ENCODE measurements around the gene HOXA4. TPM values are rescaled to one million over a fixed set of nuclear protein-coding genes. Genes with fewer than 3 reads are reported as not detected.

Gene HOXA4
- total and polyA plus RNA-seq, 2 experiments from 2014 or later = not detected

DNA sequence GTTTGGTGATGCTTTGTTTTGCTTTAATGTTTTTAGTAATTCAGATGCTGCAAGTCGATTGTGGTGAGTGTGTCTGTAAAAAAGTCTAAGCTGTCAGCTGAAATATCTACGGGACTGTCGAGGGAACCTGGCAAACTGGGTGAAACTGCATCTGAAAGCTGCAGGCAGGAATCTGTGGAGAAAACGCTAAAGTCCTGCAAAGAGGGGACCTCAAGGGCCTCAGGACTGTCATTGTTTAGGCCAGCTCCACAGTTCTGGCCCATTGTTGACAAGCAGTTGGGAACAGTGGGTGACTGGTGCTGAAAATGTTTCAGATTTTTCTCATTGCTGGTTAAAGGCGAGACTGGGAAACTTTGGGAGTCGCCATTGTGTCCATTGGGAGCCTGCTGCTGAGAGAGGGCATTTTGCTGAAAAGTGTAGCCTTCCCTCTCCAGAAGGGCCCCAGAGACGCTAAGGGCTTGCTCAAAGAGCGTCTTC, 29.8 kb downstream of the HOXA4 start (continued):
- TF ChIP-seq EZH2 (IDR thresholded peaks at IDR 0.05; ENCODE audit: low read depth, unreplicated experiment) (peak; percentile 33), ZNF114 (CRISPR knock-in tag; IDR thresholded peaks at IDR 0.05) (no peak)

DNA sequence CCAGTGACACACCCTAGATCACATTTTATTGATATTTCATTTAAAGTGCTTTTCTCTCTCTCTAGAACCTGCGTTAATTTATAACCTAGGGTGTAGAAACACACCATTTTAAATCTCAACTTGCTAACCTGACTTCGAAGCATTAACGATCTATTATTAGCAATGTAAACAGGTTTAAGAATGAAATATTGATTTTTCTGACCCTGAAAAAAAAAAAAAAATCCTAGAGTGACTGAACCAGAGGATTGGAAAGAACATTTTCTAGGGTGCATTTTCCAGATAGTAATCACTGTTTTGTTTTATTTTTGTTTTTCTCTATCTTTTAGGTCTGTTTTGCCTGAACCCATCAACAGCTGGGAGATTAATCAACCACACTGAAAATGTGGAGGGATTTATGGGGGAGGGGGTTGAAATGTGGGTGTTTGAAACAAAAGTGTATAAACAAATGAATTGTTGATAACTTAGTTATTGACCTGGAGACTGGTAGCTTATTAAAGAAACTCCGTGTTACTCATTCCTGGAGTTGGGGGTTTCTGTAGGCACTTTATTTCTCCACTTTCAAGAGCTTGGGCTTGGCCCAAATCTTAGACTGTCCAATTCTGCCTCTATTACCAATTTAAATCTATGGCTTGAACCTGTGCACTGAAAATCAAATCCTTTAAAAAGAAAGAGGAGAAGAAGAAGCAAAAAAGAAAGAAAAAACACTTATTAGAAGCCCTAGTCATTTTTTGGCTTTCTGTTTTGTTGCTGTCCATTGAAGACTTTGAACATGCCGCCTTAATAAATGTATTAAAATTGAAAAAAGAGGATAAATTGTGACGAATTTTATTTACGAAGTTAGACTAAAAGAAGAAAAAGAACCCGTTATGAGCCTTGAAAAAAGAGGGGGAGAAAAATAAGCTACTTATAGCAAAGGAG, 30.8 kb downstream of the HOXA4 start:
- Histone ChIP-seq H3K9me2 (ENCODE audit: insufficient read depth) (no peaks in the 10 kb centered on the region), H3K36me3 (ENCODE audit: insufficient read depth) (no peaks in the 10 kb centered on the region), H3K27ac (ENCODE audit: low read depth) (no peak overlapping the region), H3F3A (replicated peaks; ENCODE audit: low read depth) (peaks cover 57% of the 10 kb centered on the region), H3K4me1 (ENCODE audit: insufficient read depth) (peaks cover 45% of the 10 kb centered on the region), H2AFZ (no peak overlapping the region), H3K27me3 (ENCODE audit: insufficient read depth) (peaks cover 100% of the 10 kb centered on the region), H4K20me1 (replicated peaks; ENCODE audit: insufficient read depth) (peaks cover 62% of the 10 kb centered on the region), H3K4me3 (no peak overlapping the region), H3K79me2 (replicated peaks; ENCODE audit: insufficient read depth) (no peaks in the 10 kb centered on the region), H3K4me2 (peak overlapping the region; percentile 76; the same call in 1 of the 2 replicates)
- Mint-ChIP-seq H3K4me1 (peaks cover 52% of the 10 kb centered on the region), H3K4me3 (no peak overlapping the region; the same call in 2 of the 3 replicates), H3K36me3 (ENCODE audit: low read depth) (no peaks in the 10 kb centered on the region), H3K27ac (no peak overlapping the region), H3K9me3 (peaks cover 8% of the 10 kb centered on the region; the same call in 2 of the 3 replicates), H3K27me3 (ENCODE audit: insufficient read depth, low read depth, poor library complexity) (peaks cover 100% of the 10 kb centered on the region)
- DNase-seq (ENCODE audit: low spot score) (no peak), ATAC-seq (no peak)
- TF ChIP-seq, protein P1, sequence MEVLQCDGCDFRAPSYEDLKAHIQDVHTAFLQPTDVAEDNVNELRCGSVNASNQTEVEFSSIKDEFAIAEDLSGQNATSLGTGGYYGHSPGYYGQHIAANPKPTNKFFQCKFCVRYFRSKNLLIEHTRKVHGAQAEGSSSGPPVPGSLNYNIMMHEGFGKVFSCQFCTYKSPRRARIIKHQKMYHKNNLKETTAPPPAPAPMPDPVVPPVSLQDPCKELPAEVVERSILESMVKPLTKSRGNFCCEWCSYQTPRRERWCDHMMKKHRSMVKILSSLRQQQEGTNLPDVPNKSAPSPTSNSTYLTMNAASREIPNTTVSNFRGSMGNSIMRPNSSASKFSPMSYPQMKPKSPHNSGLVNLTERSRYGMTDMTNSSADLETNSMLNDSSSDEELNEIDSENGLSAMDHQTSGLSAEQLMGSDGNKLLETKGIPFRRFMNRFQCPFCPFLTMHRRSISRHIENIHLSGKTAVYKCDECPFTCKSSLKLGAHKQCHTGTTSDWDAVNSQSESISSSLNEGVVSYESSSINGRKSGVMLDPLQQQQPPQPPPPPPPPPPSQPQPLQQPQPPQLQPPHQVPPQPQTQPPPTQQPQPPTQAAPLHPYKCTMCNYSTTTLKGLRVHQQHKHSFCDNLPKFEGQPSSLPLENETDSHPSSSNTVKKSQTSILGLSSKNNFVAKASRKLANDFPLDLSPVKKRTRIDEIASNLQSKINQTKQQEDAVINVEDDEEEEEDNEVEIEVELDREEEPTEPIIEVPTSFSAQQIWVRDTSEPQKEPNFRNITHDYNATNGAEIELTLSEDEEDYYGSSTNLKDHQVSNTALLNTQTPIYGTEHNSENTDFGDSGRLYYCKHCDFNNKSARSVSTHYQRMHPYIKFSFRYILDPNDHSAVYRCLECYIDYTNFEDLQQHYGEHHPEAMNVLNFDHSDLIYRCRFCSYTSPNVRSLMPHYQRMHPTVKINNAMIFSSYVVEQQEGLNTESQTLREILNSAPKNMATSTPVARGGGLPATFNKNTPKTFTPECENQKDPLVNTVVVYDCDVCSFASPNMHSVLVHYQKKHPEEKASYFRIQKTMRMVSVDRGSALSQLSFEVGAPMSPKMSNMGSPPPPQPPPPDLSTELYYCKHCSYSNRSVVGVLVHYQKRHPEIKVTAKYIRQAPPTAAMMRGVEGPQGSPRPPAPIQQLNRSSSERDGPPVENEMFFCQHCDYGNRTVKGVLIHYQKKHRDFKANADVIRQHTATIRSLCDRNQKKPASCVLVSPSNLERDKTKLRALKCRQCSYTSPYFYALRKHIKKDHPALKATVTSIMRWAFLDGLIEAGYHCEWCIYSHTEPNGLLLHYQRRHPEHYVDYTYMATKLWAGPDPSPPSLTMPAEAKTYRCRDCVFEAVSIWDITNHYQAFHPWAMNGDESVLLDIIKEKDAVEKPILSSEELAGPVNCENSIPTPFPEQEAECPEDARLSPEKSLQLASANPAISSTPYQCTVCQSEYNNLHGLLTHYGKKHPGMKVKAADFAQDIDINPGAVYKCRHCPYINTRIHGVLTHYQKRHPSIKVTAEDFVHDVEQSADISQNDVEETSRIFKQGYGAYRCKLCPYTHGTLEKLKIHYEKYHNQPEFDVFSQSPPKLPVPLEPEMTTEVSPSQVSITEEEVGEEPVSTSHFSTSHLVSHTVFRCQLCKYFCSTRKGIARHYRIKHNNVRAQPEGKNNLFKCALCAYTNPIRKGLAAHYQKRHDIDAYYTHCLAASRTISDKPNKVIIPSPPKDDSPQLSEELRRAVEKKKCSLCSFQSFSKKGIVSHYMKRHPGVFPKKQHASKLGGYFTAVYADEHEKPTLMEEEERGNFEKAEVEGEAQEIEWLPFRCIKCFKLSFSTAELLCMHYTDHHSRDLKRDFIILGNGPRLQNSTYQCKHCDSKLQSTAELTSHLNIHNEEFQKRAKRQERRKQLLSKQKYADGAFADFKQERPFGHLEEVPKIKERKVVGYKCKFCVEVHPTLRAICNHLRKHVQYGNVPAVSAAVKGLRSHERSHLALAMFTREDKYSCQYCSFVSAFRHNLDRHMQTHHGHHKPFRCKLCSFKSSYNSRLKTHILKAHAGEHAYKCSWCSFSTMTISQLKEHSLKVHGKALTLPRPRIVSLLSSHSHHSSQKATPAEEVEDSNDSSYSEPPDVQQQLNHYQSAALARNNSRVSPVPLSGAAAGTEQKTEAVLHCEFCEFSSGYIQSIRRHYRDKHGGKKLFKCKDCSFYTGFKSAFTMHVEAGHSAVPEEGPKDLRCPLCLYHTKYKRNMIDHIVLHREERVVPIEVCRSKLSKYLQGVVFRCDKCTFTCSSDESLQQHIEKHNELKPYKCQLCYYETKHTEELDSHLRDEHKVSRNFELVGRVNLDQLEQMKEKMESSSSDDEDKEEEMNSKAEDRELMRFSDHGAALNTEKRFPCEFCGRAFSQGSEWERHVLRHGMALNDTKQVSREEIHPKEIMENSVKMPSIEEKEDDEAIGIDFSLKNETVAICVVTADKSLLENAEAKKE (CRISPR knock-in tag; IDR thresholded peaks at IDR 0.05) = no peak
- TF ChIP-seq POLR2AphosphoS5 (IDR thresholded peaks at IDR 0.05; ENCODE audit: low read depth) (no peak), CREB1 (CRISPR knock-in tag; IDR thresholded peaks at IDR 0.05; ENCODE audit: low read depth) (no peak), NANOG (IDR thresholded peaks at IDR 0.05; ENCODE audit: borderline replicate concordance) (no peak), JUNB (IDR thresholded peaks at IDR 0.05; ENCODE audit: unreplicated experiment) (no peak), ZNF114 (CRISPR knock-in tag; IDR thresholded peaks at IDR 0.05) (no peak), EZH2 (IDR thresholded peaks at IDR 0.05; ENCODE audit: low read depth, unreplicated experiment) (peak; percentile 21)
- TF ChIP-seq, protein P2, sequence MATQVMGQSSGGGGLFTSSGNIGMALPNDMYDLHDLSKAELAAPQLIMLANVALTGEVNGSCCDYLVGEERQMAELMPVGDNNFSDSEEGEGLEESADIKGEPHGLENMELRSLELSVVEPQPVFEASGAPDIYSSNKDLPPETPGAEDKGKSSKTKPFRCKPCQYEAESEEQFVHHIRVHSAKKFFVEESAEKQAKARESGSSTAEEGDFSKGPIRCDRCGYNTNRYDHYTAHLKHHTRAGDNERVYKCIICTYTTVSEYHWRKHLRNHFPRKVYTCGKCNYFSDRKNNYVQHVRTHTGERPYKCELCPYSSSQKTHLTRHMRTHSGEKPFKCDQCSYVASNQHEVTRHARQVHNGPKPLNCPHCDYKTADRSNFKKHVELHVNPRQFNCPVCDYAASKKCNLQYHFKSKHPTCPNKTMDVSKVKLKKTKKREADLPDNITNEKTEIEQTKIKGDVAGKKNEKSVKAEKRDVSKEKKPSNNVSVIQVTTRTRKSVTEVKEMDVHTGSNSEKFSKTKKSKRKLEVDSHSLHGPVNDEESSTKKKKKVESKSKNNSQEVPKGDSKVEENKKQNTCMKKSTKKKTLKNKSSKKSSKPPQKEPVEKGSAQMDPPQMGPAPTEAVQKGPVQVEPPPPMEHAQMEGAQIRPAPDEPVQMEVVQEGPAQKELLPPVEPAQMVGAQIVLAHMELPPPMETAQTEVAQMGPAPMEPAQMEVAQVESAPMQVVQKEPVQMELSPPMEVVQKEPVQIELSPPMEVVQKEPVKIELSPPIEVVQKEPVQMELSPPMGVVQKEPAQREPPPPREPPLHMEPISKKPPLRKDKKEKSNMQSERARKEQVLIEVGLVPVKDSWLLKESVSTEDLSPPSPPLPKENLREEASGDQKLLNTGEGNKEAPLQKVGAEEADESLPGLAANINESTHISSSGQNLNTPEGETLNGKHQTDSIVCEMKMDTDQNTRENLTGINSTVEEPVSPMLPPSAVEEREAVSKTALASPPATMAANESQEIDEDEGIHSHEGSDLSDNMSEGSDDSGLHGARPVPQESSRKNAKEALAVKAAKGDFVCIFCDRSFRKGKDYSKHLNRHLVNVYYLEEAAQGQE (IDR thresholded peaks at IDR 0.05; ENCODE audit: unreplicated experiment) = no peak

All from GM23338 (cell line).